GM19395 (cell line): ENCODE measurements around the gene CSGALNACT2.

Experiments used
- ATAC-seq: cut with Tn5 transposase; IDR thresholded peaks from one replicate; pipeline ENCODE4 v1.9.1; 2021; ENCODE audit warnings: mild to moderate bottlenecking, moderate library complexity; ENCODE audit not compliant: unreplicated experiment

CSGALNACT2 gene

GRCh38 chr10:43123361-43124093 lies 14.7 kb upstream of the CSGALNACT2 start:
- ATAC-seq, result no peak

DNA sequence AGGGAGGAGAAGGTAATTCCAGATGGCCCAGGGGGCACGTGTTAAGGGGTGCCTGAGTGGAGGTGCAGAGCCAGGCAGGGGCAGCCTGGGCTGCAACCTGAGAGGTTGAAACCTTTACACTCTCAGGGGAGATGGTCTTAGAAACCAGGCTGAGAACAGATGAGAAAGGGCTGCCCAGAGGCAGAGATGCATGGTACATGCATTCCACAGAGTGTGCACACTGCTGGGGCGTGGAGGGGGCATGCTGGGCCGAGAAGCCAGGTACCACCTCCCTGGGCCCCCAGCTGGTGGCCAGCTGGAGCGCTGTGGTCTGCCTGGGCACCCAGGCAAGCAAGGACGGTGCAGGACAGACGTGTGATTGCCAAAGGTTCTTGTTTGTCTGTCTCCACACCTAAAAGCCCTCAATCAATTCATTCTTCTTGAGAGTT lies 14.1 kb upstream of the CSGALNACT2 start:
- ATAC-seq, result no peak

DNA sequence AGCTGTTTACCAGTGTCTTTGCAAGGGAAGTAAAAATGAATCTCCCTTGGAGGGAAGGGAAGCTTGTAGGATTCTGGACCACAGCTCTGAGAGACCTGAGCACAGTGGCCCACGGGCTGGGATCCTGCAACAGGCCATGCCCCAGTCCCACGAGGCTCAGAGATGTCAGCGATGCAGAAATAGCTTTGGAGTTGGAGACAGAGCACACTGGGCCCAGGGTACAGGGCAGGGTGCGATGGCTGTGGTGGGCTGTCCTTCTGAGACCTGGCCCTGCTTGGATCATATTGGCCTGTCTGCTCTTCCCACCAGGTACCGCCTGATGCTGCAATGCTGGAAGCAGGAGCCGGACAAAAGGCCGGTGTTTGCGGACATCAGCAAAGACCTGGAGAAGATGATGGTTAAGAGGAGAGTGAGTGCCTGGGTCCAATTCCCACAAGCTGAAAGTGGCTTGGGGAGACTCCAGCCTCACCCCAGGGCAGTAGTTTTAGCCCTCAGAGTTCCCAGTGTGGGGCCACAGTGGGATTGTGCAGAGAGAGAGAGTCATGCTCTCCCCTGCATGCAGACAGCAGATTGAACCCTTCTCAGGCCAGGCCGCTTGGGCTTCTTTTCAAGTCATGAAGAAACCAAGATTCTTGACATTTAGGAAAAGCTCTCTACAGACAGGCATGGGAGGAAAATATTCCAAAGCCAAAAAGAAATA lies 13.5 kb upstream of the CSGALNACT2 start:
- no peak for ATAC-seq

- no peak for ATAC-seq
Measured at GRCh38 chr10:43125274-43125845, 12.9 kb upstream of the CSGALNACT2 start.

DNA sequence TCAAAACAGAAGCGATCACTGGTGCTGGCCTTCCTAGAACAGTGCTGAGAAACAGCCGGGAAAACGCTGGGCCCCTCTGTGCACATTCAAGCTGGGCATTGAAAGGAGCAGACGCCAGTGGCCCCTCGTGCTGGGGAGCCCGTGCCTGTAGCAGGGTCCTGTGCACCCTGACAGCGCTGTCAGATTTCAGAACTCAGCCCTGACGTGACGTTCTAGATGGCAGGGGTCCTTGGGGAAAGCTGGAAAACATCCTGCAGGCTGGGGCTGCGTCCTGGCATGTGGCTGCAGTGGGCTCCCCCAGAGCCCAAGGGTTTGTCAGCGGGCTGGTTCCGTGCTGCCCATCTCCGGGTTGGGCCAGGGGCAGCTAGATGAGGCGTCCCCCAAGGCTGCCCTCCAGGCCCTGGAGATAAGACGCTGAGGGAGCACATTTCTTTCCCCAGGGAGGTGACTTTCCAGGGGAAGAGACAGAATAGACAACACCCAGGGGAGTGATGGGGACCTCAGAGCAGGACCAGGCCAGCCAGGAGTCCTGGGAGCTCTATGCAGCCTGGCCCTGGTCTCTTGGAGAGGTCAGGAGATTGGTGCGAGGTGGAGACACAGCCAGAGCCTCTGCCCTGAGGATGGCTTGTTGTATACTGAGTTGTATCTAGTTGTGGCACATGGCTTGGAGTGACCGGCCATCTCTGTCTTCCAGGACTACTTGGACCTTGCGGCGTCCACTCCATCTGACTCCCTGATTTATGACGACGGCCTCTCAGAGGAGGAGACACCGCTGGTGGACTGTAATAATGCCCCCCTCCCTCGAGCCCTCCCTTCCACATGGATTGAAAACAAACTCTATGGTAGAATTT lies 12.1 kb upstream of the CSGALNACT2 start:
- ATAC-seq, result no peak

DNA sequence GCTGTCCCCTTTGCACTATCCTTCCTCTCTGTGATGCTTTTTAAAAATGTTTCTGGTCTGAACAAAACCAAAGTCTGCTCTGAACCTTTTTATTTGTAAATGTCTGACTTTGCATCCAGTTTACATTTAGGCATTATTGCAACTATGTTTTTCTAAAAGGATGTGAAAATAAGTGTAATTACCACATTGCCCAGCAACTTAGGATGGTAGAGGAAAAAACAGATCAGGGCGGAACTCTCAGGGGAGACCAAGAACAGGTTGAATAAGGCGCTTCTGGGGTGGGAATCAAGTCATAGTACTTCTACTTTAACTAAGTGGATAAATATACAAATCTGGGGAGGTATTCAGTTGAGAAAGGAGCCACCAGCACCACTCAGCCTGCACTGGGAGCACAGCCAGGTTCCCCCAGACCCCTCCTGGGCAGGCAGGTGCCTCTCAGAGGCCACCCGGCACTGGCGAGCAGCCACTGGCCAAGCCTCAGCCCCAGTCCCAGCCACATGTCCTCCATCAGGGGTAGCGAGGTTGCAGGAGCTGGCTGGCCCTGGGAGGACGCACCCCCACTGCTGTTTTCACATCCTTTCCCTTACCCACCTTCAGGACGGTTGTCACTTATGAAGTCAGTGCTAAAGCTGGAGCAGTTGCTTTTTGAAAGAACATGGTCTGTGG lies 11.4 kb upstream of the CSGALNACT2 start:
- no peak for ATAC-seq

GRCh38 chr10:43127442-43127841 lies 10.8 kb upstream of the CSGALNACT2 start:
- no peak for ATAC-seq

DNA sequence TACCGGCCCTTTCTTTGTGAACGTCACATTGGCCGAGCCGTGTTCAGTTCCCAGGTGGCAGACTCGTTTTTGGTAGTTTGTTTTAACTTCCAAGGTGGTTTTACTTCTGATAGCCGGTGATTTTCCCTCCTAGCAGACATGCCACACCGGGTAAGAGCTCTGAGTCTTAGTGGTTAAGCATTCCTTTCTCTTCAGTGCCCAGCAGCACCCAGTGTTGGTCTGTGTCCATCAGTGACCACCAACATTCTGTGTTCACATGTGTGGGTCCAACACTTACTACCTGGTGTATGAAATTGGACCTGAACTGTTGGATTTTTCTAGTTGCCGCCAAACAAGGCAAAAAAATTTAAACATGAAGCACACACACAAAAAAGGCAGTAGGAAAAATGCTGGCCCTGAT lies 9.9 kb upstream of the CSGALNACT2 start:
- no peak for ATAC-seq

DNA sequence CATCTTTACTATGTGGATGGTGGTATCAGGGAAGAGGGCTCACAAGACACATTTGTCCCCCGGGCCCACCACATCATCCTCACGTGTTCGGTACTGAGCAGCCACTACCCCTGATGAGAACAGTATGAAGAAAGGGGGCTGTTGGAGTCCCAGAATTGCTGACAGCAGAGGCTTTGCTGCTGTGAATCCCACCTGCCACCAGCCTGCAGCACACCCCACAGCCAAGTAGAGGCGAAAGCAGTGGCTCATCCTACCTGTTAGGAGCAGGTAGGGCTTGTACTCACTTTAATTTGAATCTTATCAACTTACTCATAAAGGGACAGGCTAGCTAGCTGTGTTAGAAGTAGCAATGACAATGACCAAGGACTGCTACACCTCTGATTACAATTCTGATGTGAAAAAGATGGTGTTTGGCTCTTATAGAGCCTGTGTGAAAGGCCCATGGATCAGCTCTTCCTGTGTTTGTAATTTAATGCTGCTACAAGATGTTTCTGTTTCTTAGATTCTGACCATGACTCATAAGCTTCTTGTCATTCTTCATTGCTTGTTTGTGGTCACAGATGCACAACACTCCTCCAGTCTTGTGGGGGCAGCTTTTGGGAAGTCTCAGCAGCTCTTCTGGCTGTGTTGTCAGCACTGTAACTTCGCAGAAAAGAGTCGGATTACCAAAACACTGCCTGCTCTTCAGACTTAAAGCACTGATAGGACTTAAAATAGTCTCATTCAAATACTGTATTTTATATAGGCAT lies 9.1 kb upstream of the CSGALNACT2 start:
- ATAC-seq, result peak; percentile 81

DNA sequence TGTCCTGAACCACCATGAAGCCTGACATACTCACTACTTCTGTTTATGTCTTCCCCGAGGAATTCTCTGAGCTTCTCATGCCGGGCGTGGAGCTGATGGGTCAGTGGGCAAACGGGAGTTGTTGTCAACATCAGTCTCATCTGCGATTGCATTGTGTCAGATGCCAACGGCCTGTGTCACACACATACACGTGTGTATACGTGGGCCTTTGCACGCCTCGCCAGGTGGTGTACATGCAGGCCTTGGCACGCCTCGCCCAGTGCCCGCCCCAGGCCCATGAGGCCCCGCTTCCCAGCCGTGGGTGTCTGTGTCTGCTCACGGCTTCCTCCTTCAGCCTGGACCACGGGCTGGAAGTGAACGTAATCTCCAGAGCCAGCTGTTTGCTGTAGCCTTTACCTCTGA lies 7.5 kb upstream of the CSGALNACT2 start:
- ATAC-seq, result no peak

DNA sequence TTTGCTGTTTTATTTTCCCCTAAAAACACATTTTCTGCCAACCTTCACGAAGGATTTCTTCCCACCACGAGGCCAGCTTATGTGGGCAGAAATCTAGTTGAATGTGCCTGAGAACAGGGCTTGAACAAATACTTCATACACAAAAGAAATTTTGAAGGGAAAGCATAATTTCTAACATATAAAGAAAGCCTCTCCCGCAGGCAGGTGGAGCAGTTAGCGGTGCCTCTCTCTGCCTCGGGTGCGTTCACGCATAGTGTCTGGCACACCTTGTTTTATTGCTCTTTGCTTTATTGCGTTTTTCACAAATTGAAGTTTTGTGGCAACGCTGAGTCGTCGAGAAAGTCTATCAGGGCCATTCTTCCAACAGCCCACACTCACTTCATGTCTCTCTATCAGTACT lies 7.0 kb upstream of the CSGALNACT2 start:
- ATAC-seq, result no peak

DNA sequence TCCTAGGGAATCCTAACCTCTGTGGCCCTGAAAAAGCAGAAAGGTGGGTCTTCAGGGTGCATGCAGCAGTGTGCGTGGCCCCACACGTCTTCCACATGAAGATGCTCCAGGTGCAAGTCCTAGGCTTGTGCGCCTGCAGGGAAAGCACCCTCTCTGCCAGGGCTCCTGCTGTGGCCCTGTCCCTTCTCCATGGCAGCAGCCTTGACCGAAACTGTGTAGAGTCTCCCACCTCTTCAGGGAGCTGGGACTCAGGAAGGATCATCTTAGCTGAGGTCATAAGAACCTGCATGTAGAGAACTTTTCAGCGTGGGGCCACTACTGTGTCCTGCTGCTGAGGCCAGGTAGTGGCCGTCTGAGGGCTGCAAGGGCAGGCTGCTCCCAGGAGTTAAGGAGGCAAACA lies 6.3 kb upstream of the CSGALNACT2 start:
- no peak for ATAC-seq

- ATAC-seq, result no peak
Measured at GRCh38 chr10:43132867-43133787, 5.1 kb upstream of the CSGALNACT2 start.

- ATAC-seq, result no peak
Measured at GRCh38 chr10:43134126-43134905, 3.9 kb upstream of the CSGALNACT2 start.

GRCh38 chr10:43135064-43135463 lies 3.2 kb upstream of the CSGALNACT2 start:
- ATAC-seq, result no peak

DNA sequence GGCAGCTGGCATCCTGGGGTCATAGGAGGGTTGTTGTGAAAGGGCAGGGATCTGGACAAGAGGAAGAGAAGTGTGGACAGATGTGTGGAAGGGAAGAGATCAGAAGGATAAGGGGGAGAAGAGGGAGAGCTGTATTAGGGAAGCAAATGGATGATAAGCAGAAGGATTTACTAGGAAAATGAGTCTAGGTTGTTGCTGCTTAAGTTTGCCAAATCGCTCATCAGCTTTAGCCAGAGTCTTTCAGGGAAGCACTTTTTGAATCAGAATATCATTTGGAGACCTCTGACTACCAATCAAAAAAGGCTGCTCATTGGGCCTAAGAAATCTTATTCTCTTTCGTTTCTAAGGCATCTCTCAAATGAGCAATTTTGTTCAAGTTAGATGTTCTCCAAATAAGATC lies 2.6 kb upstream of the CSGALNACT2 start:
- ATAC-seq, result no peak

DNA sequence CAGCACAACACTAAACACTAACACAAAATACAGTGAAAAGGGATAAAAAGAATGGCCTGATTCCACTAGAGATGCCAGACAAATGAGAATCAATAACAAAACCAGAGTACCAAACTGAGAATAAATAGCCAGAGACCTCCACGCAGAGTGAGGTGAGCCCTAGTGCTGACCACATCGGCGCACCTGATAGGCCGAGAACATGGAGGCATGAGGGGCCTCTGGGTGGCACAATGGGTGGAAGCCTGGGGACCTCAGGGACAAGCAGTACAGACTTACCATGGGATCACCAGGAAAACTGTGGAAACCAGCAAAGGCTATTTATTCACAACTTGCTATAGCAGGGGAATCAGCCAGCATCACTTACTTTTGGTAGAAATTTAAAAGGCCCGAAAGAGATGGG lies 1.8 kb upstream of the CSGALNACT2 start:
- ATAC-seq, result no peak

- no peak for ATAC-seq
Measured at GRCh38 chr10:43136995-43137716, 1.1 kb upstream of the CSGALNACT2 start.
